Measurements from ENCODE around the gene PLA2G4A.

GRCh38 chr1:187009320-187009719 lies 180.6 kb downstream of the PLA2G4A start:
- TF ChIP-seq CTCF (optimal IDR thresholded peaks at IDR 0.05 in 1 of 3, IDR thresholded peaks at IDR 0.05 in 1 of 3, conservative IDR thresholded peaks at IDR 0.05 in 1 of 3; ENCODE audit: extremely low read depth in 1 of 3, insufficient read depth in 2 of 3, low read length in 3 of 3) (no peak), EZH2 (IDR thresholded peaks at IDR 0.05; ENCODE audit: low read length) (no peak)

Measured in keratinocyte (primary cell).